Activated naive CD8-positive, alpha-beta T cell treated with anti-CD3 and anti-CD28 coated beads, Interleukin-2, amount 50 U/mL, for 16 hours (primary cell): ENCODE measurements around the gene LYRM9.
"Not testable (repeated sequence)": the region's sequence is repeated elsewhere in the genome, so short reads cannot be mapped to it uniquely, and the experiment has no call there.

Experiments used
- DNase-seq: peaks from one replicate; pipeline ENCODE4 v3.0.0-alpha.2; 2020; ENCODE audit warnings: low read depth, low spot score

LYRM9 gene

DNA sequence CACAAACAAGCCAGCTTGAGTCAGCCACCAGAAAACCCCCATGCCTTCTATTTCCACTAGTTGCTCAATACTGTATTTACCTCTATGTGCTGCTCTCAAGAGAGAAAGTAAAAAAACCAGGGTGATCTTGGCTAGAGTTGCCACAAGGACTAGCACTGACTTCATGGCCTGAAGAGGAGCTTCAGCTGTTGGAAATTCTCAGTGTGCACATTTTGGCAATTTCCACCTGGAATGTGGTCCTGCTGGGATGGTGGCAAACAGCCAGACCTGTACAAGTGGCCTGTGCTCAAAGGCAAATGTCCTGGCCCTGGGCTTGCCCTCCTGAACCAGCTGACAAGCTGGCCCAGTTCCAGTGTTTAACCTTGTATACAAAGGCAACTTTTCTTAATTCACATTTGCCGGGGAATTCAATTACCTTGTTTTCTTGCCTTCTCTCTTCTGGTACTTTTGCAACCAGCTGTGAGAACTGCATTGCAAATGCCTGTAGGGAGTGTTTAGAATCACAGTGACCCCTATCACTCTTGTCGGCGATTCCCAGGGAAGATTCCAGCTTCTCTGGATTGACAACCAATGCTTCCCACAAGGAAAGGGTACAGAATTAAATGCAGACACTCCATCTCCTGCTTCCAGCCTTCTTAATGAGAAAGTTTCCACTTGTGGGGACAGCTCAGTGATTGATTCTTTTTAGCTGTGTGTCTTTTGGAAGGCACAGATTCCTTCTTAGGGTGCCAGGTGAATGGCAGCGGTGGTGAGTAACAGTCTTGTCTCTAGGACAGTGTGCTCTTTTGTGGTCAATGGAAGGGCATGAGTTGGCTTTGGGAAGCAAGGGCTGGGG, 53.4 kb downstream of the LYRM9 start:
- not testable (repeated sequence) for DNase-seq

- DNase-seq, result not testable (repeated sequence)
Measured at GRCh38 chr17:27838607-27839006, 54.6 kb downstream of the LYRM9 start.

- not testable (repeated sequence) for DNase-seq
Measured at GRCh38 chr17:27837769-27838168, 55.4 kb downstream of the LYRM9 start.

GRCh38 chr17:27836651-27837050, 56.5 kb downstream of the LYRM9 start:
- no peak for DNase-seq

DNA sequence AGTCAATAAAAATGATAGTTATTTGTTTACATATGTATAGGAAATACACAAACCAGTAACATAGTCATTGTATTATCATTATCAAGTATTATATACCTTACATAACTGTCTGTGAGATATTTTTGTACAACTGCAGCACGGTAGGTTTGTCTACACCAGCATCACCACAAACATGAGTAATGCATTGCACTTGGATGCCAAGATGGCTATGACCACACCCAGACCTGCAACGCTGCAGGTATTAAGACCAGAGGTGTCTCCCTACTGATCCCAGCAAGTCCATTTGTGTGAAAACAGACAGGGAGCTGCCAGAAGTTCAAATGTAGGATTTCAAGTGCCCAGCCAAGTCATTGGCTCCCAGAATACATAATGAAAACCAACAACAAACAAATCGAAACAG, 58.6 kb downstream of the LYRM9 start:
- DNase-seq, result no peak

DNA sequence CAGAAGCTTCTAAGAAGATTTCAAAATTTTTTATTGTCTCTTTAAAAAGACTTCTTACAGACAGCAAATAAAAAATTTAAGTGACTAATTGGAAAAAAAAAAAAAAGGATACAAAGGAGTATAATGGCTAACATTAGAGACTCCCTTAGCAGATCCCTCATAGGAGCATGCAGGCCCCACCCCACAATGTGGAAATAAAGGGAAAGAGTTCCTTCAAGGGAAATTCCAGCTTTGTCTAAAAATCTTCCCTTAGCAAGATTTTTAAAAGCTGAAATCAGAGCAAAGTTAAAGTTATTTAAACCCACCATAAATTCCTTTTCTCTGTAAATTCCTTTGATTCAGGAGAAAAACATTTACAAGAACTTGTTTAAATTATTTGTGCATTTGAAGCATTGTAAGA, 60.3 kb downstream of the LYRM9 start:
- no peak for DNase-seq

DNA sequence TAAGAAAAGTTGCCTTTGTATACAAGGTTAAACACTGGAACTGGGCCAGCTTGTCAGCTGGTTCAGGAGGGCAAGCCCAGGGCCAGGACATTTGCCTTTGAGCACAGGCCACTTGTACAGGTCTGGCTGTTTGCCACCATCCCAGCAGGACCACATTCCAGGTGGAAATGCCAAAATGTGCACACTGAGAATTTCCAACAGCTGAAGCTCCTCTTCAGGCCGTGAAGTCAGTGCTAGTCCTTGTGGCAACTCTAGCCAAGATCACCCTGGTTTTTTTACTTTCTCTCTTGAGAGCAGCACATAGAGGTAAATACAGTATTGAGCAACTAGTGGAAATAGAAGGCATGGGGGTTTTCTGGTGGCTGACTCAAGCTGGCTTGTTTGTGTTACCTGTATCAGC, 63.3 kb downstream of the LYRM9 start:
- not testable (repeated sequence) for DNase-seq

DNA sequence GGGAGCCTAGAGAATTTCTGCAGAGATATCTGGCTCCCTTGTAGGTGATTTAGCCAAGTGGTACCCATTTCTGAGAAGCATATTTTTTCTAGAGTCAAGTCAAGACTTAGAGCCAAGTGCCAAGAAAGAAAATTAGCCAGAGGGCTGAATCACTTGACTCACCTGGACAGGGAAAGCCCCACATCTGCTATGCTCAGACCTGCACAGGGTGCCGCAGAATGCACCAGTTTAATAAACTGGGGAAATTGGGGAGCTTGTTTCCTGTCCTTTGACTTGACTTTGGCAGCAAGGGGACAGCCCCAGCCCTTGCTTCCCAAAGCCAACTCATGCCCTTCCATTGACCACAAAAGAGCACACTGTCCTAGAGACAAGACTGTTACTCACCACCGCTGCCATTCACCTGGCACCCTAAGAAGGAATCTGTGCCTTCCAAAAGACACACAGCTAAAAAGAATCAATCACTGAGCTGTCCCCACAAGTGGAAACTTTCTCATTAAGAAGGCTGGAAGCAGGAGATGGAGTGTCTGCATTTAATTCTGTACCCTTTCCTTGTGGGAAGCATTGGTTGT, 63.9 kb downstream of the LYRM9 start:
- not testable (repeated sequence) for DNase-seq
